Pons (tissue), 1 donor: Measurements from ENCODE around the gene FCAMR.
"Not testable (repeated sequence)": the region's sequence is repeated elsewhere in the genome, so short reads cannot be mapped to it uniquely, and the experiment has no call there.

Source experiments
- DNase-seq: peaks from one replicate; pipeline ENCODE4 v3.0.0-alpha.2; 2016; ENCODE audit warnings: low spot score

FCAMR gene

DNA sequence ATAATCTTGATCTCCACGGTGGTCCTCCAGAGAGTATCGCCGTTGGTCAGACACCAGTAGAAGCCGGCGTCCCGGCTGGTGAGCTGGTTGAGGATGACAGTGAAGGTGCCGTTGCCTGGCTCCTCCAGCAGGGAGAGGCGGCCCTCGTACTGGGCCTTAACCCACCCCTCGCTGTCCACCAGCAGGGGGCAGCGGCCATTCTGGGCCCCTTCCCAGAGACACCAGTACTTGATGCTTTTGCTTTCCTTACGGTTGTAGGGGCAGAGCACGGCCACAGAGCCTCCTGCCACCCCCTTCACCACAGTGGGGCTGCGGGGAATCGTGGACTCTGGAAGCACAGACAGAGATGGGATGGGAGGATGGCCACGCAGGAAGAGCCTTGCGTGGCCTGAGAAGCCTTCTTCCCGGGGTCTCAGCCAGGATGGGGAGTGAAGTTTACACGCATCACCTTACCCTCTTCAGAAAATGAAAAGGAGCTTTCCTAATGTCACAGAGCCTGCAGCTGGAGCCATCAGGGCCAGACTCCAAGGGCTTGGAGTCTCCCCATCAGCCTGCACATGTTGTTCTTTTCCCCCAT lies 34.7 kb downstream of the FCAMR start:
- no peak for DNase-seq

DNA sequence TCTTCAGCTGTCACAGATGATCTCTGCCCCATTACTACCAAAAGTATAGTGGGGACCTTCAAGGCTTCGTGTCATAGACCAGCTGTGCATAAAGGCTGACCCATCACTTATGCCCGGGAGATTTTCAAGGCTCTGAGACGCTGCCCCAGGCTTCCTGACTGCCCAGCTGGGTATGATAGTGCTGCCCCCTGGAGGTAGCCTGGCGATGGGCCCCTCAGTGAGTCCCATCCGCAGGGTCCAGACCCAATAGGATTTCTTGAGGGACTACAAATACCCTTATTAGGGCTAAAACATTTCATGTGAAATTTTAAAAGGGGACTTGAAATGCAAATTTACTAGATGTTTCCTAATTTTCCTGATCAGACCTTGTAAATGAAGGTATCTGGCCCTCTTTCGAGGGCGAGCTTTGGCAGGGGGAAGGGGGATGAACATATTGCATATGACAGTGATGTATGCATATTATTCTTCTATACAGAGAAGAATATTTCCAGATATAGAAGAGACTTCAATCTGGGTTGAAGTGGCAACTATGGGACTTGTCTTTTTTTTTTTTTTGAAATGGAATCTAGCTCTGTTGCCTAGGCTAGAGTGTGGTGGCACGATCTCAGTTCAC lies 36.8 kb downstream of the FCAMR start:
- no peak for DNase-seq

DNA sequence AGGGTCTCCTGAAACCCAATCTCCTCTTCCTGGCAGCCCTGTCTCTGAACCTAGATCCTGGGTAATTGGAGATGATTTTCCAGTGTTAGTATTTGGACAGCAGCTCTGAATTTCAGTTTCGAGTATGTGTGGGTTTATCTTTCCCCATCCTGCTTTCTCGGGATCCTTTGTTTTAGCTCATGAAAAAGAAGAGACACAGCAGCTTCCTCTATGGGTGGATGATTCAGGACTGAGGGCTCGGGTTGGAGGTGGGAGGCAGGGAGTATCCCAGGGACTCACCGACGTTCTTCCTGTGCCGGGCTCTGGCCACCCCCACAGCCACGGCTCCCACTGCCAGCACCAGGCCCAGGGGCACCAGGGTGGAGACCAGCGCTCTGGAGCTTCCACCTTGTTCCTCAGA lies 38.1 kb downstream of the FCAMR start:
- no peak for DNase-seq

DNA sequence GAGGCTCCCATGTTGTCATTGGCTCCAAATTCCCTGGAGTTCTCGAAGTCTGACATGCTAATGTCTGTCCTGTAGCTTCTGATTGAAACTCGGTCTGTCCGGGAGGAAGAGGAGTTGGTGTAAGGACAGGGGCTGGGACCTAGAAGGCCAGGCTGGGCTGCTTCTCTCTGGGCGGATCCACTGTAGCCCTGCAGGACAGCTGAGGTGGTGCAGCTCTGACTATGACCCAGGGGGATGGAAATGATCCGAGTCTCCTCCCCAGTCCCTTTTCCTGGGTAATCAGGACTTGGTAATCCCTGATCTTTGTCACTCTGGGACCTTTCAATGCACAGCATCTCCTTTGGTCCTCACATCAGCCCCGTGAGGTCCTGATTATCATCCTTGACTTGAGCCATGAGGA lies 38.6 kb downstream of the FCAMR start:
- DNase-seq, result no peak

DNA sequence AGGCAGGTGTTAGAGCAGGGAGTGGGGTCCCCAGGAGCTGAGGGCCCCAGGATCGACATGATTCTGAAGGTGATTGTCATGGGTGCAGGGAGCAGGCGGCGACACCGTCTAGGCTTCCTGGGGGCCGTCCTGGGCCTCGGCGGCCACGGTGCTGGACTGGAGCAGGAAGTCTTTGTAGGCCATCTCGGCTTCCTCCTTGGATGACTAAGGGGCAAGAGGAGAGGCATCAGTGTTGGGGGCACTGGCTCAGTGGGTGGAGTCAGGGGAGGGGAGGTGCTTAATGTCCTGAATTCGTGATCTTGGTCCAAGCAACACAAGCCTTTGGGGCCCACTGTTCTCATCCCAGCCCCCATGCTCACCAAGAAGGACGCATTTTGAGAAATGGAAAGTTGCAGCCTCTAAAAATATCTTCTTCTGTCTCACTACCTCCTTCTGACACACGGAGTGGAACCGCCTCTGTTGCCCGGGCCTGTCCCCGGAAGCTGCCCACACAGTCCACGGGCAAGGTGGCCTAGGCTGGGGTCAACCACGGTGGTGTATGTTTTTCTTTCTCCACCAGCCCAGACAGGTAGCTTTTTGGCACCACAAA lies 40.0 kb downstream of the FCAMR start:
- peak; percentile 60 for DNase-seq

DNA sequence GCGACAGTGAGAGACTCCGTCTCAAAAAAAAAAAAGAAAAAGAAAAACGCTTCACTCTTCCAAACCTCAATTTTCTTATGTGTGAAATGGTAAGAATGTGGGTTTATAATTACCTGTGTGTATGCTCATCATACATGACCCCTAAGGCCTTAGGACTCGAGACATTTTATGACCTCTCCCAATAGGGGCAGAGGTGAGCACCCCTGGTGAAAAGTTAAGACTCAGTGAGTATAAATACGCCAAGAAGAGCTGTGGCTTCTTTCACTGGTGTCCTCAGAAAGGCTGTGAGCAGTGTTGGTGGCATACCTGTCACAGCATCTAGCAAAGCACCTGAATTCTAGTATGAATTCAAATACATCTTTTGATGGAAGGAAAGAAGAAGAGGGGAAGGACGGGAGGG lies 40.7 kb downstream of the FCAMR start:
- DNase-seq, result no peak

DNA sequence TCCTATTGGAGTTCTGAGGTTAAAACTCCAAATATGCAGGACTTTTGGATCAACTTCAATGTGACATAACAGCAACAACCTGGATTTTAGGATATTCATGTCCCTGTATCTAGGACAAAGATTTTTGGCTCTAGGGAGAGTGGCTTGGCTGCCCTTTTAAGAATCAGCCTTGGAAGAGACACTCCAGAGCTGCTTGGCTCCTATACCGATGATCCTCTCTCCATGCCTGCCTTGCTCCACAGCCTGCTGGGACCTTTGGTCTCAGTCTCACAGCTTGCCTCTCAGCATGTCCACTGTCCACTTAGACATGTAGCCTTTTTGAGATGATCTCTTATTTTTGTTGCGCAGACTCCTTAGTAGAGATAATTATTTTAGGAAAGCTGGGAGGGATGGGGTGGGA lies 44.0 kb downstream of the FCAMR start:
- DNase-seq, result no peak

DNA sequence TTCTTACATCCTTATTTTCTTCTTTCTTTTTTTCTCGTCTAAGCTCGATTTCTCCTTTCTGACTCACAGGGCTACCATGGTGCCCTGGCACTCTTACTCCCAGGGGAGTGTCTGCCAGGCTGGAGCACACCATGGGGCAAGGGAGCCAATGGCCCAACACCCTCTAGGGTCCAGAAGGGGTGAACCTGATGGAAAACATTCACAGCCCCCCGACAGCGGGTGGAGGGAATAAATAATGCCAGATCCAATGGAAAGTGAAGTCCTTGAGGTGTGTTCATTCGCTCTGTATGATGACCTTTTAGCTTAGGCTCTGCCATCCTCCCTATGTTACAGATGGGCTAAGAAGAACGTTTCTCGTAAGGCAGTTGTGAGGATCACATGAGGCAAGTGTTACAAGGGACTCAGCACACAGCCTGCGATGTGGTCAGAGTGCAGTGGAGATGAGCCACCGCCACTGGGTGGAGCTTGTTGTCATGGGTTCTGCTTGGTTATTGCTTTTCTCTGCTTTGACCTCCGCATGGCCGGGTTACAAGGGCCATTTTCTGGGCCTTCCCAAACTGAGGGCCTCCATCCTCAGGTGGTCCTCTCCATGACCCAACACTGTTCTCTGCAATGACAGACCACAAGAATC lies 45.0 kb downstream of the FCAMR start:
- DNase-seq, result no peak

DNA sequence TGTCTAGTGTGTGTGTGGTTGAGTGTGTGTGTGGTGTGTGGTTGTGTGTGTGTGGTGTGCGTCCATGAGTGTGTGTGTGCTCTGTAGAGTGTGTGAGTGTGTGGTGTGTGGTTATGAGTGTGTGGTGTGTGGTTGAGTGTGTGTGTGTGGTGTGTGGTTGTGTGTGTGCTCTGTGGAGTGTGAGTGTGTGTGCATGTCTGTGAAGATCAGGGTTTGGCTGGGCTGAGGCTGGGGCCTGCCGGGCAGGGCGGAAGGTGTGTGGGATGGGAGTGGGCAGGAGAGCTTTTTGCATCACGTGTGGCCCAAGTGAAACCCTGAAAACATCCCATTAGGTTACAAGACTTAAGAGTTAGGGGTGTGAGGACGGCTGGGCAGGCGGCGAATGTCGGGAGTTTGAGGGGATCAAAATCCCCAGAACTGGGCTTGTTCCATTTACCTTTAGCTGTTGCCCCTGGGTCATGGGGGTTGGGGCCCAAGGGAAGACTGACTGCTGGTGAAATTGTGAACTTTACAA lies 45.6 kb downstream of the FCAMR start:
- DNase-seq, result no peak

DNA sequence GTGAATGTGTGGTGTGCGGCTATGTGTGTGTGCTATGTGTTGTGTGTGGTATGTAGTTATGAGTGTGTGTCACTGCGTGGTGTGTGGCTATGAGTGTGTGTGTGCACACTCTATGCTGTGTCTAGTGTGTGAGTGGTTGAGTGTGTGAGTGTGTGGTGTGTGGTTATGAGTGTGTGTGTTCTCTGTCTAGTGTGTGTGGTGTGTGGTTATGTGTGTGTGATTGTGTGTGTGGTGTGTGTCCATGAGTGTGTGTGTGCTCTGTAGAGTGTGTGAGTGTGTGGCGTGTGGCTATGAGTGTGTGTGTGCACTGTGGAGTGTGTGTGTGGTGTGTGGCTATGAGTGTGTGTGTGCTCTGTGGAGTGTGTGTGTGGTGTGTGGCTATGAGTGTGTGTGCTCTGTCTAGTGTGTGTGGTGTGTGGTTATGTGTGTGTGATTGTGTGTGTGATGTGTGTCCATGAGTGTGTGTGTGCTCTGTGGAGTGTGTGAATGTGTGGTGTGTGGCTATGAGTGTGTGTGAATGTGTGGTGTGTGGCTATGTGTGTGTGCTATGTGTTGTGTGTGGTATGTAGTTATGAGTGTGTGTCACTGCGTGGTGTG lies 46.2 kb downstream of the FCAMR start:
- DNase-seq, result not testable (repeated sequence)

DNA sequence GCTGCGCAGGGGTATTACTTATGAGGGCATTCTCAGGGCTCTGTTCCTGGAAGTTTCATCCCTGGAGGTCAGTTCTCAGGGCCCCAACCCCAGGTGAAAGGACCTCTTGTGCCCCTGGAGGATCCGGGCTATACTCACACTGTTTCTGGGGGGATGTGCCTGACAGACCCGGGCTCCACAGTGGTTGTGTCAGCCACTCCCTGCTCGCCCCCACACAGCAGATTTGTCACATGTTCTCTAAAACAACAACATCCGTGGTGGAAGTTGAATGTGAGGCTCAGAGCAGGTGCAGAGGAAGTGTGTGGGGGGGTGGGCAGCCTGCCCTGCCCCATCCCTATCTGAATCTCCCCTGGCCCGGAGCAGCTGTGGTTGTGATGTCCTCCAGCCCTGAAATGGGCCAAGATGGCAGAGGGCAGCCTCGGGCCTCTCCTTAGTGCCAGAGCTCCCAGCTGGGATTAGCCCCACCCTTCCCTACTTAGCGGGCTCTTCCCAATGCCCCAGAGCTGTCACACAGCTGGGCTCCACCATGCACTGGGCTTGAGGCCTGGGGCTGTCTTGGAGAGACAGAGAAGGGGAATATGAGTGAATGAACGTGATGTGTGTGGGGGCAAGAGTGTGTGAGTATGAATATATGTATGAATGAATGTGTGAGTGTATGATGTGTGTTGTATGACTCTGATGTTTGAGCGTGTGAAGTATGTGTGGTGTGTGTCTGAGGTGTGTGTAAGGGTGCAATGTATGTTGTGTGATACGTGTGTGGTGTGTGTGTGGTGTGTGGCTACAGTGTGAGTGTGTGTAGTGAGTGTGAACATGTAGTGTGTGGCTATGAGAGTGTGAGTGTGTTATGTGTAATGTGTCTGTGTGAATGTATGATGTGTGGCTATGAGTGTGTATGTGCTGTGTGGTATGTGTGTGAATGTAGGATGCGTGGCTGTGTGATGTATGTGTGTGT lies 47.0 kb downstream of the FCAMR start:
- DNase-seq, result no peak

DNA sequence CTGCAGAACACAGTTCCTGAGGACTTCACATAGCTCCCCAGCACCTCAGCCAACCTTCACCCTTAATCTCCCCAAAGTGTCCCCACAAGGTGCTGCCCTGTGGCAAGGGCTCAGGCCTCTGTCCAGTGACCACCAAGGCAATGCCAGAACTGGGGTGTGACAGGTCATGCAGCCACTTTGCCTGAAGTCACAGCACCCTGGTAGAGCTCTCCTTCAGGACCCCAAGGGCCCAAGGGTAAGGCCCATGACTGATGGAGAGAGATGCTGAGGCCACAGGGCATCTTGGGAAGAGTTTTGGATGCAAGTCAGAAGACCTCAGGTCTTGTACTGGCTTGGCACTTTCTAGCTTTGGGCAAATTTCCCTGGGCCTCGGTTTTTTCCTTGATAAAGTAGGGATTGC lies 47.7 kb downstream of the FCAMR start:
- no peak for DNase-seq

DNA sequence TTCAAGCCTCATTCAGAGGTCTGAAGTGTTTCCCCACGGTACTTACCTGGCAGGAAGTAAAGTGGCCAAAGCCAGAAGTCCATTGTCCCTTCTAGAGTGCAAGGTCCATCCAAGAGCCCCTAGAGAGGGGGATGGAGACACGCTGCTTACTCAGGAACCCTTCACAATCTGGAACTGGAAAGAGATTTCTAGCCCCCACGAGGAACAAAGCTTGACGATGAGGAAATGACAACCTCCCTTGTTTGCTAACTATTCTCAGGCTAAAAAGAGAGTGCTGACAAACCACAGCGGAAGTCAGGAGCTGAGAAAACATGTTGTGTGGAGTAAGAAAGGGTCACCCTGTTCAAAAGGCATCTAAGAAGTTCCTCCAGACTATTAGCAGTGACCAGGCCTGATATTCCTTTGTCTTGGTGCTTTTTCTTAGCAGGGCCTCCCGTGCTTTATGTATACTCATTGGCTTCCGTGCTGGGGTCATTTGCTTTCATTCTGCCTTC lies 48.4 kb downstream of the FCAMR start, which contains the start of gene FCMR:
Gene FCMR (minus strand): TSS at position 170 of the 494 bp plus-strand sequence. CDS start 87 bp downstream, at position 83.
- DNase-seq, result peak; percentile 86

DNA sequence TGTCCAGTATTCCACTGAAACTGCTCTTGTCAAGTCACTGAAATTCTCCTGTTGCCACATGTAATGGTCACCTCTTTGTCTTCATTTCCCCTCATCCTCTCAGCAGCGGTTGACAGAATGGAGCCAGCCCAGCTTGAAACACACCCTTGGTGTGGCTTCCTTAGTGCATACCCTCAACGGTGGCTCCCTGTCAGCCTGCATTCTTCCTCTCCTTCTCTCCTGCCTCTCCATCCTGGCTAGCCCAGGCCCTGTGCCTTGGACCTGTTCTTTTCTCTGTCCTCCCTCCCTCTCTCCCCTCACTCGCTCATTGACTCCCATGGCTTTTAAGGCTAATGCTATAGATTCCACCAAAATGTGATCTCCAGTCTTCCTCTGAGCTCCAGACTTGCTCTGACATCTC lies 52.2 kb downstream of the FCAMR start:
- DNase-seq, result no peak

DNA sequence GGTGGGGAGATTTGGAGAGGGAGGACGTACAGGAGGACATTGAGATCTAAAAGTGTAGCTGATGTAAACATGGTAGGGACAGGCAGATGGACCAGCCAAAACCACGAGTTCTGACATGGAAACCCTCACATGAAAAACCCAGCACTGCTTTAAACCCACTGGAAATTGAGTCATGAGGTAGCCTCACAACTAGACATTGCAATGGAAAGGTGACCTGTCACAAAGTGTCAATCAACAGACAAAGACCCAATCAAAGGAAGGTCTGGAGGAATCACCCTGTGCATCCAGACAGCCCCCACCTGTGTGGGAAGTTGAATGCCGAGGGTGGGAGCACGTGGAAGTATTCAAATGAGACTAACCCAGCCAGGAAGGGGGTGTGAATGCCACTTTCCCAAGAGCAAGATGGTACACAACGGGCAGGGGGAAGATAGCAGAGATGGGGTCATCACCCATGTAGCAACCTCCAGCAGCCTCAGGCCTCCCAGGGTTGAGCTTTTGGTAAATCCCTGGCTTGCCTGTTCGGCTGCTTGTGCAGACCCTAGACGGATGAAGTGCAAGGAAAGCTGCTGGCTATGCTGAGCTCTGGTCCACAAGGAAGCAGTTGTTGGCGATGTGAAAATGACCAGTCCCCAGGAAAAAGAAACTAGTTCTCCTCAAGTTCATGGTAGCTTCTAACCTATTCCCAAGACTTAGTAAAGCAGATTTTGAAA lies 54.1 kb downstream of the FCAMR start:
- no peak for DNase-seq

DNA sequence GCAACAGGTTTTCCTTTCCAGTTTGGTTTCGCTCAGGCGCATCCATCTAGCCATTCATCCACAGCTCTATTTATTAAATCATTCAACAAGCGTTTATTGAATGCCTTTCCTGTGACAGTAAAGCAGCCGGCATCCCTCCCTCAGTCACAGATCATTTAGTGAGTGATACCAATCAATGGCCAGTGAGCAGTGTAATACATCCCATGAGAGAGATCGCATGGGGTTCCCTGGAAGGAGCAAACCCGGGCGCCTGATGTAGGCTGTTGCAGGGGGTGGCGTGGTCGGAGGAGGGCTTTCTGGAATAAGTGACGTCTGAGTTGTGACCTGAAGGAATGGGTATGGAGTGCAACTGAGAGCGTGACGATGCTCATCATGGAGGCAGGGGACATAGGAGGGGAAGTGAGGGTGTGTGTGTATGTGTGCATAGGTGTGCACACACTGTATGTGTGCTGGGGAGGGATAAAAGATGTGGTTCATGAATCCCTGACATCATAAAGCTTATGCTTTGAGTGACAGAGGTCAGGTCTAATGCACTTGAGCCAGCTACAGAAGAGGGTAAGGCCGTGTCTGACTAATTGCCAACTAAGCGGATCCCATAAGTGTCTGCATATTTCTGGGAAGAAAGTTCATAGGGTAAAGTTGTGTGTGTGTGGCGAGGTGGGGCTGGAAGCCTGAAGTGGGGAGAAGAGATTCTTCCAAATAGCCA lies 55.1 kb downstream of the FCAMR start:
- no peak for DNase-seq

DNA sequence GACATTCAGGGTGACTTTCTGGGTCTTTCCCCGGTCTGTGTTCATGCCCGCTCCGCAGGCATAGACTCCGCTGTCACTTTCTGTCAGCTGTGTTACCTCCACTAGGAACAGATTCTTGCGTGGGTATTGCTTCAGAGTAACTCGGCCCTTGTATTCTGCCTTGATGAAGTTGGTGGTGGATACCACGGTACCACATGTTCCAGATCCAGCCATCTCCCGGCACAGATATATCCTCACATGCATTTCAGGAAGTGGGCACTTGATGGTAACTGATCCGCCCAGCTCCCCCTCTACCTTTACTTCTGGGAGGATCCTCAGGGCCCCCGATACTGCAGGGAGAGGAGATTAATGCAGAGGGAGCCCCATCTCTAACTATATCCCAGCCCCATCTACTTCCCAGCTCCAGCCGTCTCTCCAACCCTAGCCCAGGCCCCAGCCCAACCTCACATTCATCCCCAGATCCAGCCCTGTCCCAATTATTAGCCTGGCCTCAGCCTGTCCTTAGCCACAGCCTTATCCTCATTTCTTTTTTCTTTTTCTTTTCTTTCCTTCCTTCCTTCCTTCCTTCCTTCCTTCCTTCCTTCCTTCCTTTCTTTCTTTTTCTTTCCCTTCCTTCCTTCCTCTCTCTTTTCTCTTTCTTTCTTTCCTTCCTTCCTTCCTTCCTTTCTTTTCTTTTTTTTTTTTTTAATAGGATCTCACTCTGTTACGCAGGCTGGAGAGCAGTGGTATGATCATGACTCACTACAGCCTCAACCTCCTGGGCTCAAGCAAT lies 56.3 kb downstream of the FCAMR start:
- no peak for DNase-seq

DNA sequence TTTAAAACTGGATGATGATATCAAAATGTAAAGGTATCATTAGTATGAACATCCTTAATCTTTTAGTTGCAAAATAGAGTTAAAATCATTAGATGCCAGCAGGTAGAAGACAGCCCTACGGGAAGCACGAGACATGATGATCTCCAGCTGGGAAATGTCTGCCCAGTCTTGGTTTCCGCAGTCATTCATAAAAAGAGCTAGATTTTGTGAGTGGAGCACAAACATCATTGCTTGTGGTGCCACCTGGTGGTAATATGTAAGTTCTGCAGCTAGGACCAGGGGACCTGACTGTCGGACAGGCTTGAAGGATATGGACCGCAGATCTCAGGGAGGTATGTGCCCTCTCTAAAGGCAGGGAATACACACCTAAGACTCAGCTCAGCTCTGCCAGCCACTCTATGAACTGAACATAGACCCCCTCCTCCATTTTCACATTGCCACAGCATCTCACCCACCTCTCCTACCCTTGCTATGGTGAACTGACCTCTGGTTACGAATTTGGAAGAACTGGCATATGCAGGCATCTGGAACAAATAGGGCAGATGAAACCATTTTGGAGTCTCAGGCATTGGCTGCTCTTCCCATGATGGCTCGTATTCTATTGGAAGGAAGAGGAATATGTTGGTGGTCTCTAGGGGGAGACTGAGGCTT lies 57.7 kb downstream of the FCAMR start:
- peak; percentile 87 for DNase-seq
